Fibroblast of skin of left quadriceps (primary cell): ENCODE measurements around the gene GSAP.
A peak's percentile ranks its signal among the peaks of the same experiment; 100 is the strongest.

Experiments
- DNase-seq, 2 experiments: peaks; one replicate each; pipeline ENCODE4 v3.0.0-alpha.2; 2013; ENCODE audit warnings: low read depth in 2 of 2

The GSAP gene

DNA sequence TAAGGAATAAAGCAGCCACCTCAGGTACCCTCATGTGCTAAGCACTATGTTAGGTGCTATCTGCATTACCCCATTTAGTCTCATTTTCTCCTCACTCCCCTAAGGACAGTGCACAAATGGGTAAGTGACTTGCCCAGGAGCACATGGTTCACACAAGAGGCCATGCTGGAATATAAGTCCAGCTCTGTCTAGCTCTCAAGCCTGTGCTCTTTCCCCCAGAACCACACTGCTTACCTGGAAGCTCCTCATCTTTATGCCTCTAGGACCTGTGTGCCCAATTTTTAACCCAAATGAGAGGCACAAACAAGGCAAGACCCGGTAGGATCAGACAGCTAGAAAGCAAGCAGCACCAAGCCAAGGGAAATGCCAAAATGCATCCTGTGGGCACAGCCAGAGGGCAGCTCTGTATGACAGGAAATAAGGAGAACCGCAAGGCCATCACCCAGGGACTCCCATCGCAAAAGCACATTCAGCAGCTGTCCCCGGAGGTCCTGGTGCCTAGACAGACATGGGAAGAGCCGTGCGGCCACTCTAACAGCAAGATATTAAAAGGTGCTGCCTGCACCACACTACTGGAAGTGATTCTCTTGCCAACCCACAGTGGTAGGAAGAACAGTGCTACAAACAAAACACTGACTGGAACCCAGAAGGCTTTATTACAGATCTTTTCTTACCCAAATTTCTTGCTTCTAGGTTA lies 88.1 kb downstream of the GSAP start:
- no peak for DNase-seq

DNA sequence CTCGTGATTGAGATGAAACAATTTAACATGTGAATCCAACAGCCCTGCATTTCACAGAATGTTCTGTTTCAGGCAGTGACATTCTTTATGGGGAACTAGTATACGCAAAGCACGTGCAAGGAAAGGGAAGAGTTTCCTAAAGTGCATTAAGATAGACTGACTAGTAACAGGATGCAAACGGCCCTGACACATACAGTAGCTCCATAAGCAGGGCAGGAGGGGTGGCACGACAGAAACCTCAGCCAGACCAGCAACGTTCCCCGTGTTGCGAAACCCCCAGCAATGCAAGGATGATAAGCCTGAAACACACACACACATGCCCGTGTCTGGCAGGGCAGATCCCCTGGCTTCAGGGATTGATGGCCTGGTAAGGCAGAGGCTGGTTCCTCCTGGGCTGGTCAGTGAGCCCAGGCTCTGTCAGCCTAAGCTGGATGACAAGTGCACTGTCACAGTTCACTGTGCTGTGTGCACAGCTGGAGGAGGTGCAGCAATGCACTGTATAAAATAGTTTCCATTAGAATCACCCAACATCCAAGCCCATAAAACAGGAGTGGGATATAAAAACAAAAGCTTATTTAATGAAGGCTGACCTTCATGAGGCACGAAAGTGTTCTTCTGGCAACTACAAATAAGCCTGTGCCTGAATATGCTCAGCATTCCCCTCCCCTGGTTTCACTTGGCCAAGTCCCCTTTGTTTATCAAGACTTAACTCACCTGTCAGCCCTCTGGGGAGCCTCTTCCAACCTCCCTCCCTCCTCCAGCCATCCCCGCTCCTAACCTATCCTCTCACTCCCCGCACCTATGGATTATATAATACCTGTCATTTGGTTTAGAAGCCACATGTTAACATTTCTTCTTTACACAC lies 88.8 kb downstream of the GSAP start:
- peak; percentile 33 to 40 for DNase-seq

DNA sequence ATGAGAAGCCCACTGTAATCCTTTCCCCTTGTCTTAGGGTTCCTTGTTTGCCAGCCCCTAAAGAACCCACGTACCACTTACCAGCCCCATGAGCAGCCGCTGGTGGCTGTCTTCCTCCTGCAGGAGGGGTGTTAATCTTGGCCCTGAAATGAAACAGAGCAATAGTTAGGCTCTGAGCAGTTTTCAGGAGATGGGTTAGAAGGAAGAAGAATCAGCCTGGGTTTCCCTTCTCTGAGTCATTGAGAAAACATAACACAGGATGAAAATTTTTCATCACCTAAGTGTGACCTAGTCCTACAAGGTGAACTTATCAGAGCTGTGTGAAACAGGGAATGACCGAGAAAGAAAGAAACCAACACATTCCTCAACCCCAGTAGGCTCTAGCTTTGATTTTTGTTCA lies 90.0 kb downstream of the GSAP start:
- no peak for DNase-seq

- DNase-seq: no peak
Measured at GRCh38 chr7:77321300-77321699, 94.8 kb downstream of the GSAP start.

- DNase-seq: no peak
Measured at GRCh38 chr7:77320714-77321113, 95.4 kb downstream of the GSAP start.

- DNase-seq: no peak
Measured at GRCh38 chr7:77320137-77320536, 96.0 kb downstream of the GSAP start.

GRCh38 chr7:77318019-77318418 lies 98.1 kb downstream of the GSAP start:
- DNase-seq: no peak

GRCh38 chr7:77316219-77316978 lies 99.8 kb downstream of the GSAP start:
- DNase-seq: no peak

DNA sequence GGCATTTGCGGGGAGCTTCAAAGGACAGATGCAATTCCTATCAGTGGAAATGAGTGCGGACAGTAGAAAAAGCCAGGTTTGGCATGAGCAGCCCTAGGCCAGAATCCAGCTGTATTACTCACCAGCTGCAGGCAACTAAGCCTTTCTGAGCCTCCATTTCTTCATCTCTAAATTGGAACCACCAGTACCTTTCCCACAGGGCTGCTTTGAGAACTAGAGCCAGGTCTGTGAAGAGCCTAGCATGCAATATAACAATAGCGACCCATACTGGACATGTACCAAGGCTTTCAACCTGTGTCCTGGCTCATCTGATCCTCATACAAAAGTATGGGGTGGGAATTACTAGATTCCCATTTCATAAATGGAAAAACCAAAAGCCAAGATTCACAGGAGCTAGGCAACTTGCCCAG lies 101.0 kb downstream of the GSAP start:
- DNase-seq: no peak

DNA sequence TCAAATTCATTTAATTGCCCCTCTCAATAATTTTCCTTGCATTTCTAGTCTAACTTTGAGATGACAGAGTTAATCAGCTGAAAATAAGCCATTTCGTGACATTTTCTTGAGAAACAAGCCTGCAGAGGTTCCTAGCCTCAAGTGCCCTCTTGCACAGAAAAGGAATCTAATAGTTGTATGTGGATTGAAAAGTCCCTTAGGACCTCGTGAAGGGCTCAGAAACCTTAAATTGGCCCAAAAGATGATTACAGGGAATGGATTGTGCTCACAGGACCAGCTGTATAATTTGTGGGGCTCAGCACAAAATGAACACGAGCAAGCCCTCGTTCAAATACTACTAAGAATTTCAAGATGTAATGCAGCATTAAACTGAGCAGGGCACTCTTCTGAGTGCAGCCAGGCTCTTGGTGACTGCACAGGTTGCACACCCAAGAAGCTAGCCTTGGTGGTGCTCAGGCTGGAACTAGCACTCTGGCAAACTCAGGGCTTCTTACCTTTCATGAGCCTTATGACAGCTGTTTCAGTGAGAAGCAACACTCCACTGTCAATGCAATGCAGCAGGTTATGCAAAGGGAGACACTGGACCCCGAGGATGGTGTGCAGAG lies 102.2 kb downstream of the GSAP start:
- DNase-seq: no peak

DNA sequence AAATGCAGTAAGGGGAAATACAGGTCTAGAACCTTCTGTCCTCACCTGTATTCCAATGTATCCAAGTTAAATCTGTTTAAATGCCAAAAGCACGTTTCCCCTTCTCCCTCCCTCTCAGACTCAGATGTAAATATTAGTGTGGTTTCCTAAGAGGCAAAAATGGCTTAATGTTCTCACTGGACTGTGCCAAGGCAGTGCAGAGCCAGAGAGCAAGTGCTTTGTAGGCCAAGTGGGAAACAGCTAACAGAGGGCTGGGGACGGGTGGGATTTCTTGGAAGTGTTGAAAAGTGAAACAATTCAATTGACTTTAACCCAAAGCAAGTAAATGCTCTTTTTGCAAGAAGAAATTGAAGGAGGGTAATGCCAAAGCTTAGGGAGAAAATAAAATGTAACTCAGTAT lies 103.1 kb downstream of the GSAP start:
- DNase-seq: no peak

- DNase-seq: no peak
Measured at GRCh38 chr7:77310982-77311381, 105.2 kb downstream of the GSAP start.

DNA sequence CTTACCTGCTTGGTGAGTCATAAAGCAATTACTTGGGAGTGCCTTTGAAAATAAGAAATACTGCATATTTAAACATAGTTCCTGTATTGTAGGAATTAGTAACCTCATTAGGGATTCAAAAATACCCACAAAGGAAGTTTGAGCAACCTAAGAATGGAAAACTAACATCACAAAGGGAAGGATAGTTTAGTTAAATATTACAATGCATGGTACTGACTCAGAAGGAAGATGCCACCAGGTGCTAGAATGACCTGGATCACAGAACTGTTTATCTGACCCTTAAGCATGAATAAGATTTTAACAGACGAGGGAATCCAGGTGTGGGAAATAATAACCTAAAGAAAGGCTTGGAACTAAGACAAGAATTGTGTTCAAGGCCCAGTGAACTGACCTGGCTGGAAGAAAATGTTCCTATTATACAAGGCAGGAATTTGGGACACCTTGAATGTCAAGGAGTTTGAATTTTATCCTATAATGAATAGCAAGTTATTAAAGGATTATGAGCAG lies 106.4 kb downstream of the GSAP start:
- DNase-seq: no peak

- no peak for DNase-seq
Measured at GRCh38 chr7:77308792-77309191, 107.4 kb downstream of the GSAP start.

DNA sequence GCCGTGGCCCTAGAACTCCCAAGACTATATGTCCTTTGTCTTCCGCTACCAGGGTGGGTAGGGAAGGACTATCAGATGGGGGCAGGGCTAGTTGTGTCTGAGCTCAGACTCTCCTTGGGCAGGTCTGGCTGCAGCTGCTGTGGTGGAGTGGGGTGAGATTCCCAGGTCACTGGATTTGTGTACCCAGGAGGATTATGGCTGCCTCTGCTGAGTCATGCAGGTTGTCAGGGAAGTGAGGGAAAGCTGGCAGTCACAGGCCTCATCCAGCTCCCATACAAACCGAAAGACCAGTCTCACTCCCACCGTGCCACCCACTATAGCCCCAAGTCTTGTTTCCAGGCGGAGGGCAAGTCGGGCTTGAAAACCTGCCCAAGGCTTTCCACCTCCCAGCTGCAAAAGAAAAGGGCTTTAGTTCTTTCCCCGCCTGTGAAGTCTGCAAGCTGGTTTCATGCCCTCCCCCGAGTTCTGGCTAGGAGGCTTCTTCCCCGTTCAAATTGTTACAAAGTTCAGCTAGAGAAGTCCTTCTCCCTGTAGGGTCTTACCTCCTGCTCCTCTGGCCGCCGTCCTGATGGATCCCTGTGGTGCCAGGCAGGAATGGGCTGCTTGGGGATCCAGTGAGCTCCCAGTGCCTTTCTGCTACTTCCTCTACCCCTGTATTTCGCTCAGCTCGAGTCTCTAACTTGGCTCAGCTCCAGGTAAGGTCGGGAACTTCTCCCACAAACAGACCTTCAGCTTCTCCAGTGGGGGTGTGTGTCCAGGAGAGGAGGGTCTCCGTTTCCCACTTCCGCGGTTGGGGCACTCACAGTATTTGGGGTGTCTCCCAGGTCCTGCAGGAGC lies 109.7 kb downstream of the GSAP start:
- DNase-seq: no peak

DNA sequence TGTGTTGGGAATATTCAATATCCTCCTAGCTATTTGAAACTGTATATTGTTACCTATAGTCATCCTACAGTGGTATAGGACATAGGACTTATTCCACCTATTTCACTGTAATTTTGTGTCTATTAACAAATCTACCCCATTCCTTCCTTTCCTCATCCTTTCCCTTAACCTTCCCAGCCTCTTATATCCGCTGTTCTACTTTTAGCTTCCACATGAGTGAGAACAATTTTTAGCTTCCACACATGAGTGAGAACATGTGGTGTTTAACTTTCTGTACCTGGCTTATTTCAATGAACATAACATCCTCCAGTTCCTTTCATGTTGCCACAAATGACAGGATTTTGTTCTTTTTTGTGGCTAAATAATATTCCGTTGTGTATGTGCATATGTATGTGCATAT lies 120.6 kb downstream of the GSAP start:
- no peak for DNase-seq

- DNase-seq: no peak
Measured at GRCh38 chr7:77293046-77293445, 123.1 kb downstream of the GSAP start.

GRCh38 chr7:77290425-77290824 lies 125.7 kb downstream of the GSAP start:
- no peak for DNase-seq

DNA sequence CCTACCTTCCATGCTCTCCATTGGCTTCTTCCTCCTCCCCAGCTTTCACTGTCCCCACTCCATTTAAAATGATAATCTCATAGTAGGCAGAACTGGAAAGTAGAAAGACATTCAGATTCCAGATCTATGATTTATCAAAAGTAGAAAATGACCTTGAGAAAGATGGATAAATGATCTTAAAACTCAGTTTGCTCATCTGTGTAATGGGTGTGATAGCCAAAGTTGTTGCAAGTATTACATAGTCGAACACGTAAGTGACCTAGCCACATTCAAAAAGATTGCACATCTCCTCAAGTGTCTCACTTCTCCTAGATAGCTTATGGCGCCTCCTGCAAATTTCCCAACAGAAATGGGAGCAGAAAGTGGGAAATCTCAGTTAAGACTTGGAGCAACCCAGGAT lies 126.8 kb downstream of the GSAP start:
- no peak for DNase-seq

DNA sequence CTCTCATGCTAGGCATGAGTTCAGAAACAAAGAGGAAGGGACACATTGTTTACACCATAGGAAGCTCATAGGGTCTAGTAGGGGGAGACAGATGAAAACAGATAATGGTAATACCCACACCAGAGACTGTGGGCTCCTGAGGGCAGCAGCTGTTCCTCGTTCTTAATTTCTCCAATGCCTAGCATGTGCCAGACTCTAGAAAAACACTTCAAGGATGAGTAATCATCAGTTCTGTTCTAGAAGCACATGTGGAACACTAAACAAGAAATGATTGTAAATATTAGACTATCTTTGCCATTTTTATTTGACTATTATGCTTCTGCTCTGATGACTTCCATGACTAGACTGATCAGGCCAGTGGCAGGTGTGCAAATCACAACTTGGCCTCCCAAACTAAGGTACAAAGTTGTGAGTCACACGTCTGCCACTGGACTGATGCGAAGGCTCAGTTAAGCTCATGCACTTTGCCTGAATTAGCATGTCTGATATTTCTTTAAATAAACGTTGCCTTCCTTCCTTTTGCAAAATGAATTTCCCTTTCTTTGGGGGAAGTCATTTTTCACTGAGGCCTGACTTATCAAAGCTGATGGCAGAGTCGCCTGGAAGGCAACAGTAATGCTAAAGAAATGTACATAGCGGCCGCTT lies 127.4 kb downstream of the GSAP start:
- DNase-seq: no peak

DNA sequence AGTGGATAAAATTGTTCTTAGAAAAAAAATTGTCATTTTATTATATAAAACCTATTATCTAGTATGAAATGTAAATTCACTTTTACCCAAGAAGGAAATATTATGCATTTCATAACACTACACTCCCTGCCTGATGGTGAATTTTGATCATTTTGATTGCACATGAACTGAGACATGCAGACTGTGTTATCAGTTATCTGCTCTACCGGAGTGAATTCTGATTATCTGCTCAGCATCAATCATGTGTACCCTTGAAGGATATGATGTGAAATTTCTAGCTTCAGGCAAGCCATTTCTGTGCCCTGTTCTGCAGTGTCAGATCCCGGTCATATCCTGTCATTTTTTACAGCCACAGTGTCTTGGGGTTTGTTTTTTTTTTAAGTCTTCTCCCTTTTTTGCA lies 131.5 kb downstream of the GSAP start:
- no peak for DNase-seq
